ENCODE results near the gene CFAP74.

DNA sequence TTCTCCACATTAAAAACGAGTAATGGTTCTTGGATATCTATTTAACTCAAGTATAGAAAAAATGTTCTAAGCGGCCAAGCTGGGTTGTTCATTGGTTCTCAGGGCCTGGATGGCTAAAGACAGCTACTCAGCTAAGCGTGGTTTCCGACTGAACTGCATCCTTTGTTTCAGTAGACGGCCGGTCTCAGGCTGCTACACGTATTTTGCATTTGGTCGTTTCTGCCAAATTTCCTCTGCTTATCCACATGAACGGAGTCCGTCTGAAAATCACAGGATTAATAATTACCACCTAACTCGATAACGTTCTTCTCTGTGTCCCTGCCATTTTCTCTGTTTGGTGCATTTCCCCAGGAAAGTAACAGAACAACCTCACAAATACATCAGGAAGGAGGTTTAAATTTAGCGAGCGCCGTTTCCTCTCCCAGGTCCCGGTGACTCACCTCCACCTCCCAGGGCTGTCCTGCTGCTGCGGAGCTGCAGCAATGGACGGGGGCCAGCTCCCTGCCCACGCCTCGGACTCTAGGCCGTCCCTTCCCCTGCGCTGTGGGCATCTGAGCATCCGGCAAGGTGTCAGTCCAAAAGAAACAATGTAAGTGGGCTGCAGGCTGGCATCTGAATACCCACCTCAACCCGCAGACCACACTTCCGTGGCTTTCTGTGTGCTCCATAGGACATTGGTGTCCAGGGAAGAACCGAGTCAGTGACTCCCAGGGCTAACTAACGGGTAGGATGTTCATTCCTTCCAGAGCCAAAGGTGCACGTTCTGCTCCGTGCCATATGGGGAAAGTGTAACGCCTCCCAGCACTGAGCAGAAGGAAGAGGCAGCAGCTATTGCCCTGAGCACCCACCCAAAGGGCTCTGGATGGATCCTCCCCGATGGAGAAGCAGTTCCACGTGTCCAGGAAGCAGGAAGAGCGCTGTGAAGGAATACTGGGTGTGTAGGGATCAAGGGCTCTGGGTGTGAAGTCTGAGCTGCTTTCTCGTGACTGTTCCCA, 11.5 kb upstream of the CFAP74 start:
- TF ChIP-seq CTCF (IDR thresholded peaks at IDR 0.05) = no peak
- TF ChIP-seq POLR2A (IDR thresholded peaks at IDR 0.05) = no peak
